Astrocyte (in vitro differentiated cells and primary cell): Measurements from ENCODE around the gene OR10A7.

Experiments used
- CTCF ChIP-seq: IDR thresholded peaks from 2 replicates; pipeline ENCODE4 v1.5.1; 2011; ENCODE audit warnings: low read depth, mild to moderate bottlenecking, inconsistent platforms, low read length, moderate library complexity; ENCODE audit not compliant: insufficient read depth
- EZH2 ChIP-seq: IDR thresholded peaks from 2 replicates; pipeline ENCODE4 v1.6.1; 2012; ENCODE audit warnings: mild to moderate bottlenecking, low read length, inconsistent platforms; ENCODE audit not compliant: insufficient read depth

GRCh38 chr12:55194382-55194781 lies 26.4 kb upstream of the OR10A7 start:
- TF ChIP-seq CTCF (no peak), EZH2 (no peak)
